Activated naive CD8-positive, alpha-beta T cell treated with anti-CD3 and anti-CD28 coated beads, Interleukin-2, amount 50 U/mL, for 16 hours (primary cell): ENCODE results near the gene TNS4.
A peak's percentile ranks its signal among the peaks of the same experiment; 100 is the strongest.

ENCODE experiments used
- DNase-seq: peaks from one replicate; pipeline ENCODE4 v3.0.0-alpha.2; 2020; ENCODE audit warnings: low read depth, low spot score

Gene TNS4

DNA sequence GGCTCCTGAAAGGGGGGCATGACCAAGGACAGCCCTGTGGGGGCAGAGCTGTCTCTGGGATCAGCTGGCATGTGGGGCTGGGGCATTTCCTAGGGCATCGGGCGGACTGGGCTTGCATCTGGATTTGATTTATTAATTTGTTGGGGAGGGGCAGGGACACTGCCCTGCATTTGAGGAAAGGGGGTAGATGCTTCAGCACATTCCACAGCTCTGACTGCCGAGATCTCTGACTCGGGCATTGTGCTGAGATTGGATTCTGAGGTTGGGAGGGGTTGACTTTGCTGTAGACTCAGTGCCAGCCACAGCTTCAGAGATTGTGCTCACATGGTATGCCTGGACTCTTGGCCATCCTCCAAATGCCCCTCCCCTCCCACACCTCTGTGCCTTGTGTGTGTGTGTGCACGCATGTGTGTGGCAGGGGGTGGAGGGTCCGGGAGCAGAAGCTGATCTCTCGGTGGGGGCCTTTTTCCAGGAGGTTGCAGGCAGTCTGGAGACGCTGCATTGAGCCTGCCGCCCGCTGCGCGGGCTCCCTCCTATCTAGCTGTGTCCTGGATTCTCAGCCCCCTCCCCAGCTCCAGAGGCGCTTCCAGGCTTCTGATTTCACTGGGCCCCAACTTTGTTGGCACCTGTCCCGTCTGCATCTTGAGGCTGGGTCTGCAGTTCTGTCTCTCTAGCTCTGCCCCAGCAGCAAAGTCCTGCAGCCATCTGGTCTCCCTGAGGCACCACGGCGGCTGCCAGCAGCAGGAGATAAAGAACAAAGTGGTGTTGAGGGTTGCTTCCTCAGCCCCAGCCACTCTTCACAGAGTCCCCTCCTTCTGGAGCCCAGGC, 43.2 kb downstream of the TNS4 start:
- no peak for DNase-seq

- DNase-seq: no peak
Observed at GRCh38 chr17:40457369-40457768, 44.1 kb downstream of the TNS4 start.

- no peak for DNase-seq
Observed at GRCh38 chr17:40456396-40456951, 44.9 kb downstream of the TNS4 start.

DNA sequence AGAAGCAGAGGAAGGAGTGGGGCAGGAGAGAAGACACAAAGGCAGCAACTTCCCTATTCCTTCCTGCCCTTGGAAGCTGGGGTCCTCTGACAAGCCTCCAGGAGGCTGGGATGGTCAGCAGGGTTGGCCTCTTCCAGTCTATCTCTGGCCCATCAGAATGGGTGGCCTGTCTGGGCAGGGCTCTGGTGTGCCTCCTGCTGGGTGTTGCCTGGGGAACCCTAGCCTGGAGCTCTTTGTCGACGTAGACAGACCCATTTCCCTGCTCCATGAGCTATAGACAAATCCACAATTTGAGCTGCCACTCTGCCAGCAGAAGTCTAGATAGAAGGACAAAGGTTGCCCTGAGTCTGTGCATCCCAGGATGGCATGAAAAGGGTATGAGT, 46.8 kb downstream of the TNS4 start:
- no peak for DNase-seq

DNA sequence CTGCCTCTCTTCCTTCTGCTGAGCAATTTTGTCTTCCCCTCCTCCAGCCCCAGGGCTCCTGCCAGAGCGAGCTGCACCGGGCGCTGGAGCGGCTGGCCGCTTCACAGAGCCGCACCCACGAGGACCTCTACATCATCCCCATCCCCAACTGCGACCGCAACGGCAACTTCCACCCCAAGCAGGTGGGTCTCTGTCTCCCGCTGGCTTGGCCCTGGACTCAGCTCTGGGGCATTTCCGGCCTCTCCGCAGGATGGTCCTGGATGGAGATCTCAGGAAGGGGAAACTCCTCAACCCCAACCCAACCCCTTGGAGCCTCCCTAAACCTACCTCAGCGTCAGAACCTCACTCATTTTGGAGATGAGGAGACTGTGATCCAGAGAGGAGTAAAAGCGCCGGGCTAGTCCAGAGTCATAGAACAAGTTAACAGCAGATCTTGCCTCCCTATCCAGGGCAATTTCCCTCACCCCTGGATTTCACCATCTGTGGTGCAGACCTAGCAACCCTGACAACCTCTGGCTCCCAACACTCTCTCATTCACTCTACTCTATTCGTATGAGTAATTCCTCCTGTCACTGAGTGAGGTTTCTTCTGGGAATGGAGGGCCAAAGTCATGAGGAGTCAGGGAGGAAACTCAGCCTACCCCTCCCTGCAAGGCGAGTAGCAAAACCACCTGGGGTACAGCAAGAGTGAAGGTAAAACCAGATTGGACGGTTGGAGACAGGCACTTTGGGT, 47.4 kb downstream of the TNS4 start:
- no peak for DNase-seq

- no peak for DNase-seq
Observed at GRCh38 chr17:40452921-40453378, 48.5 kb downstream of the TNS4 start.

DNA sequence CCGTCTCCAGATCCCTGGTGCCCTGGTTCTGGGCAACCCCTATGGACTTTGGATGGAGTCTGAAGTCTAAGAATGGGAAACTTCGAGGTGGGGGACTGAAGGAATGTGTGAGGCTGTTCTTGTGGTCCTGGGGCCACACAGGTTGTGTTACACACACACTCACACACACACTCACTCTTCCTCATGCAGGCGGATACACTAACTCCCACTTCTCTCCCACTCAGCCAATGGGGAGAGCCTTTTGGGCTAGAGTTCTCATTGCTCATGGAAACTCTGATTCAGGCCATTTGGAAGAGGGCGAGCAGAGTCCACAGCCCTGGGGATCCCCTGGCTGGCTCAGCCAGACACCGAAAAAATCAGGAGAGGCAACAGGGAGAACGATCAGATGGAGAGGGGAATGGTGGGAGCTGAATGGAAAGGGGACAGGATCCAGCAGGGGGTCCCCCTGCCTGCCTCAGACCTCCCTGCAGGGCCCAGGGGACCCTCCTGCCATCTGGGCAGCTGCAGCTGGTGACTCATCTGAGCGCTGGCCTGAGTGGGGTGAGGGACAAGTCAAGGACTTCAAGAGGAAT, 49.1 kb downstream of the TNS4 start:
- no peak for DNase-seq

- no peak for DNase-seq
Observed at GRCh38 chr17:40451420-40451819, 50.0 kb downstream of the TNS4 start.

GRCh38 chr17:40450175-40450574, 51.2 kb downstream of the TNS4 start:
- DNase-seq: no peak

DNA sequence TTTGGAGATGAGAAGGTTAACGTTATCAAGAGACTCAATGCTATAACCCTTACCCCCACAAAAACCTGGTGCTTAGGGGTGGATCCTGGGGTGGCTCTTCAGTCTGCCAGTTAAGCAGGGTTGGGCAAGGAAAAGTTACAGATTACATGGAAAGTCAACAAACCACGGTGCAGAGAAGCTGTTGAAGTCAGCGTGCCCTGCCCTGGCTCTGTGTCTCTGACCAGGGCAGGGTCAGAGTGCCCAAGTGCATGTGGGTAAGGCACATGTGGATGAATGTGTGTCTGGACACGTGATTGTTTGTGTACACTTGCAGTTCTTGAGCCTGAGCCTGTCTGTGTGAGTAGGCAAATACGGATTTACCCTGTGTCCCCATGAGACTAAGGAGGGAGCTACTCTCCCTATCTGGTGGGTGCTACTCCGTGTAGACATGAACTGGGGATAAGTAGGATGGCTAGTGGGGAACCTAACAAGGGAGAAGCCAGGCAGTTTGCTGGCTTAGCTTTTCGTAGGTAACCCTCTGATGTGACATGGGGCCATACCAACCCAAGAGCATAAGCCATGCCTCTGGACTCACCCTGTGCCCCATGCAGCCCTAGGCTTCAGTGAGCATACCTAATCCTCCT, 52.7 kb downstream of the TNS4 start:
- DNase-seq: no peak

DNA sequence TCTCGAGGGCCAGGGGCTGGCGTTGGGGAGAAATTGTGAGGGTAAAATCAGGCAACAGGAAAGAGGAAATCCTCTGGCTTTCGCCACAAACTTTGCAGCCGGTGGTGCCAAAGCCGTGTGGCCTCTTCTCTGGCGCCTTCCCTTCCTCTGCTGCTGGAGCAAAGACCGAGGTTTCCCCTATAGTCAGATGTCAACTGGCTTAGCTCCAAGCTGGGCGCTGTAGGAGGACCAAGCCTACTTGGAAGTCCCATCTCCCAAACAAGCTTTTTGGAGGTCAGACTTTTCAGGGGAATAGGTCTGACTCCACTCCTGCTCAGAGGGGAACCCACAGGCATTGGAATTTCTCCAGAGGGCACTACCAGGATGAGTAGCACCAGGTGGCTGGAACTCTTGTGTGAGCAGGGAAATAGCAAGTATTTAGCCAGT, 53.2 kb downstream of the TNS4 start:
- DNase-seq: no peak

GRCh38 chr17:40447806-40448205, 53.6 kb downstream of the TNS4 start:
- no peak for DNase-seq

GRCh38 chr17:40447148-40447644, 54.2 kb downstream of the TNS4 start:
- no peak for DNase-seq

GRCh38 chr17:40445751-40446468, 55.5 kb downstream of the TNS4 start:
- no peak for DNase-seq

GRCh38 chr17:40443988-40444899, 57.2 kb downstream of the TNS4 start:
- DNase-seq: no peak

DNA sequence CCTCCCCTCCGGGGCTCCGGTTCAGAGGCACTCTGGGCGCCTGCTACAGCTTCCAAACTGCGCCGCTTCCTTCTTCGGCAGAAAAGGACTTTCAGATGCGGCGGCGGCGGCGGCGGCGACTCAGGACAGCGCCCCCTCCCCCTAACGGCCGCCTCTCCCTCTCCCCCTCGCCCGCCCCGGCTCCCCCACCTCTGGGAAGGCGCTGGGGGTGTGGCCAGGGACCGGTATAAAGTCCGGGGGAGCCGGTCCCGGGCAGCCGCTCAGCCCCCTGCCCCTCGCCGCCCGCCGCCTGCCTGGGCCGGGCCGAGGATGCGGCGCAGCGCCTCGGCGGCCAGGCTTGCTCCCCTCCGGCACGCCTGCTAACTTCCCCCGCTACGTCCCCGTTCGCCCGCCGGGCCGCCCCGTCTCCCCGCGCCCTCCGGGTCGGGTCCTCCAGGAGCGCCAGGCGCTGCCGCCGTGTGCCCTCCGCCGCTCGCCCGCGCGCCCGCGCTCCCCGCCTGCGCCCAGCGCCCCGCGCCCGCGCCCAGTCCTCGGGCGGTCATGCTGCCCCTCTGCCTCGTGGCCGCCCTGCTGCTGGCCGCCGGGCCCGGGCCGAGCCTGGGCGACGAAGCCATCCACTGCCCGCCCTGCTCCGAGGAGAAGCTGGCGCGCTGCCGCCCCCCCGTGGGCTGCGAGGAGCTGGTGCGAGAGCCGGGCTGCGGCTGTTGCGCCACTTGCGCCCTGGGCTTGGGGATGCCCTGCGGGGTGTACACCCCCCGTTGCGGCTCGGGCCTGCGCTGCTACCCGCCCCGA, 58.0 kb downstream of the TNS4 start, which contains the start of gene IGFBP4:
Gene IGFBP4 (plus strand): TSS at position 255 of the 792 bp plus-strand sequence. CDS start 286 bp downstream, at position 541.
- DNase-seq: peak; percentile 21

- DNase-seq: no peak
Observed at GRCh38 chr17:40442392-40443195, 58.8 kb downstream of the TNS4 start.

- DNase-seq: no peak
Observed at GRCh38 chr17:40440166-40440565, 61.3 kb downstream of the TNS4 start.
